ENCODE results near the gene PPFIA2.
"Not testable (repeated sequence)": the region's sequence is repeated elsewhere in the genome, so short reads cannot be mapped to it uniquely, and the experiment has no call there.

PPFIA2 gene

DNA sequence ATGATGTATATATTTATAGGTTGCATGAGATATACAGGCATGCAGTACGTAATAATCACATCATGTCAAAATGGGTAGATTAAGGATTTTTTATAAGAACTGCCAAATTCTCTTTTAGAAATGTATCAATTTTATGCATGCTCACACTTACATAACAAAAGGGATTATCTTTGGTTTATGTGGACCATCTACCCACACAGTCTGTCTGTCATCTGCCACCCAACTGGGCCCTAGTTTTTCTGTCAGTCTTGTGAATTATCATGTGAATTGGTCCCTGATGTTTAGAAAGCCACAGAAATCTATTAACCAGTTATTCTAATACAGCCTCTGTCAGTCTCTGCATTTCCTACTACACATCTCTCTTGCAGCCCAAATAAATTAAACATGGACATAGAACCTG is 547.8 kb downstream of the PPFIA2 start:
- H3K4me3 ChIP-seq (ENCODE audit: low read length), result no peak overlapping the region
- no peak overlapping the region for H3K27ac ChIP-seq (ENCODE audit: low read length)
- H3K27me3 ChIP-seq (ENCODE audit: insufficient read depth, low read length), result no peaks in the 10 kb centered on the region
- no peak overlapping the region for H3K9ac ChIP-seq (ENCODE audit: low read depth, low read length)
- H3K9me3 ChIP-seq (ENCODE audit: insufficient read depth, low read depth, low read length), result no peaks in the 10 kb centered on the region
- no peaks in the 10 kb centered on the region for H3K36me3 ChIP-seq (ENCODE audit: insufficient read depth, low read depth, low read length)
- peaks cover 55% of the 10 kb centered on the region for H3K4me1 ChIP-seq (ENCODE audit: insufficient read depth, low read length)

- peaks cover 64% of the 10 kb centered on the region for H3K4me1 ChIP-seq (ENCODE audit: insufficient read depth, low read length)
- H3K4me3 ChIP-seq (ENCODE audit: low read length); H3K9ac ChIP-seq (ENCODE audit: low read depth, low read length); H3K27me3 ChIP-seq (ENCODE audit: insufficient read depth, low read length); H3K36me3 ChIP-seq (ENCODE audit: insufficient read depth, low read depth, low read length); H3K27ac ChIP-seq (ENCODE audit: low read length); H3K9me3 ChIP-seq (ENCODE audit: insufficient read depth, low read depth, low read length): not testable (repeated sequence)
Measured at GRCh38 chr12:81209772-81210225, 549.4 kb downstream of the PPFIA2 start.

- Histone ChIP-seq H3K27ac (ENCODE audit: low read length) (no peak overlapping the region), H3K9ac (ENCODE audit: low read depth, low read length) (no peak overlapping the region)
Measured at GRCh38 chr12:81209012-81209411, 550.1 kb downstream of the PPFIA2 start.

GRCh38 chr12:81208187-81208911 is 550.8 kb downstream of the PPFIA2 start:
- H3K9me3 ChIP-seq (ENCODE audit: insufficient read depth, low read depth, low read length), result no peaks in the 10 kb centered on the region
- H3K9ac ChIP-seq (ENCODE audit: low read depth, low read length), result no peak overlapping the region
- H3K4me1 ChIP-seq (ENCODE audit: insufficient read depth, low read length), result peaks cover 64% of the 10 kb centered on the region
- H3K27ac ChIP-seq (ENCODE audit: low read length), result no peak overlapping the region
- no peaks in the 10 kb centered on the region for H3K36me3 ChIP-seq (ENCODE audit: insufficient read depth, low read depth, low read length)
- H3K4me3 ChIP-seq (ENCODE audit: low read length), result peak overlapping the region; percentile 5; the same call in 1 of the 2 replicates
- no peaks in the 10 kb centered on the region for H3K27me3 ChIP-seq (ENCODE audit: insufficient read depth, low read length)

More at GRCh38 chr12:81209012-81209411, 550.1 kb downstream of the PPFIA2 start:
- H3K36me3 ChIP-seq (ENCODE audit: insufficient read depth, low read depth, low read length), result no peaks in the 10 kb centered on the region
- no peaks in the 10 kb centered on the region for H3K27me3 ChIP-seq (ENCODE audit: insufficient read depth, low read length)
- peak overlapping the region; percentile 5; the same call in 1 of the 2 replicates for H3K4me3 ChIP-seq (ENCODE audit: low read length)
- peaks cover 64% of the 10 kb centered on the region for H3K4me1 ChIP-seq (ENCODE audit: insufficient read depth, low read length)
- H3K9me3 ChIP-seq (ENCODE audit: insufficient read depth, low read depth, low read length), result no peaks in the 10 kb centered on the region
